Activated T-helper 1 cell treated with Interleukin-2 at 50 U/mL for 16 hours (primary cell): ENCODE data around the gene GDF15.
"Not testable (repeated sequence)": the region's sequence is repeated elsewhere in the genome, so short reads cannot be mapped to it uniquely, and the experiment has no call there.

Experiments
- DNase-seq: peaks from one replicate; pipeline ENCODE4 v3.0.0-alpha.2; 2020; ENCODE audit warnings: low read depth

GDF15 gene, protein sequence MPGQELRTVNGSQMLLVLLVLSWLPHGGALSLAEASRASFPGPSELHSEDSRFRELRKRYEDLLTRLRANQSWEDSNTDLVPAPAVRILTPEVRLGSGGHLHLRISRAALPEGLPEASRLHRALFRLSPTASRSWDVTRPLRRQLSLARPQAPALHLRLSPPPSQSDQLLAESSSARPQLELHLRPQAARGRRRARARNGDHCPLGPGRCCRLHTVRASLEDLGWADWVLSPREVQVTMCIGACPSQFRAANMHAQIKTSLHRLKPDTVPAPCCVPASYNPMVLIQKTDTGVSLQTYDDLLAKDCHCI

DNA sequence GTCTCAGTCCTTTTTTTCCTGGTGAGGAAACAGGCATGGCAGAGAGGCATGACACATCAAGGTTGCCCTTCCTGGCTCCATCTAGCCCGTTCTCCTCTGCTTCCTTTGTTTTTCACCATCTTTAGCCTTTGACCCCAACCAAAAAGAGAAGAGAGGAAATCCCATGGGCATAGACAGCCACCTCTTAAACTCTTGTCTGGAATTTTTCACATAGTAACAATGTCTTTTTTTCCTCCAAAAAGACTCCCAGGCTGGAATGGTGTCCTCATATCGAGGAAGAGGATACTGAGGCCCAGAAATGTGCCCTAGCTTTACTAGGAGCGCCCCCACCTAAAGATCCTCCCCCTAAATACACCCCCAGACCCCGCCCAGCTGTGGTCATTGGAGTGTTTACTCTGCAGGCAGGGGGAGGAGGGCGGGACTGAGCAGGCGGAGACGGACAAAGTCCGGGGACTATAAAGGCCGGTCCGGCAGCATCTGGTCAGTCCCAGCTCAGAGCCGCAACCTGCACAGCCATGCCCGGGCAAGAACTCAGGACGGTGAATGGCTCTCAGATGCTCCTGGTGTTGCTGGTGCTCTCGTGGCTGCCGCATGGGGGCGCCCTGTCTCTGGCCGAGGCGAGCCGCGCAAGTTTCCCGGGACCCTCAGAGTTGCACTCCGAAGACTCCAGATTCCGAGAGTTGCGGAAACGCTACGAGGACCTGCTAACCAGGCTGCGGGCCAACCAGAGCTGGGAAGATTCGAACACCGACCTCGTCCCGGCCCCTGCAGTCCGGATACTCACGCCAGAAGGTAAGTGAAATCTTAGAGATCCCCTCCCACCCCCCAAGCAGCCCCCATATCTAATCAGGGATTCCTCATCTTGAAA lies at the start of gene GDF15:
Gene GDF15 (plus strand): TSS at position 484 of the 868 bp plus-strand sequence. CDS start 32 bp downstream, at position 516.
- no peak for DNase-seq

DNA sequence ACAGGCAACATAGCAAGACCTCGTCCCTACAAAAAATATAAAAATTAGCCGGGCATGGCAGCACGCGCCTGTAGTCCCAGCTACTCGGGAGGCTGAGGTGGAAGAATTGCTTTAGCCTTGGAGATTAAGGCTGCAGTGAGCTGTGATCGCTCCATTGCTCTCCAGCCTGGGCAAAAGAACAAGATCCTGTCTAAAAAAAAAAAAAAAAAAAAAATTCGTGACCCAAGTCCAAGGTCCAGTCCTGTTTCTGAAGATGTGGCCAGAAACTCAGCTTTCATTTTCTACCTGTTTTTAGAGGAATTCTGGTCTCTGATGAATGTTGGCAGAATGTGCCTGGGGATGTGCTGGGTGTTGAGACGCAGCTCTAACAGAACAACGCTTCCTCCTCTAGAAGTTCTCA lies 47.4 kb upstream of the GDF15 start:
- DNase-seq = no peak

DNA sequence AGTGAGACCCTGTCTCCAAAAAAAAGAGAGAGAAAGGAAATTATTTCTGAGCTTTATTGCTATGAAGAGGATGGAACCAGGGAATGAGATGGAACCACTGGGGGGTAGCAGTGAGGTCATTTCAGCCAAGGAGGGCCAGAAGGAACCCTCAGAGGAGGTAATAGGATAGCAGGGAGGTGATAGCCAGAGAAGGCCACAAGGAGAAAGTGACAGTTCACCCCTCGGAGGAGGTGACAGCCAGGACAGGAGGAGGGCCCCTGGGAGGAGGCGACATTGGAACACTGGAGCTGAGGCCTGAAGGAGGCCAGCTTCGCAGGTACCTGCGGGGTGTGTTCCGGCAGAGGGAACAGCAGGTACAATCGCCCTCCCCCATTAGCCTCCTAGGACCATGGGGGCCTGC lies 46.2 kb upstream of the GDF15 start:
- DNase-seq = no peak

DNA sequence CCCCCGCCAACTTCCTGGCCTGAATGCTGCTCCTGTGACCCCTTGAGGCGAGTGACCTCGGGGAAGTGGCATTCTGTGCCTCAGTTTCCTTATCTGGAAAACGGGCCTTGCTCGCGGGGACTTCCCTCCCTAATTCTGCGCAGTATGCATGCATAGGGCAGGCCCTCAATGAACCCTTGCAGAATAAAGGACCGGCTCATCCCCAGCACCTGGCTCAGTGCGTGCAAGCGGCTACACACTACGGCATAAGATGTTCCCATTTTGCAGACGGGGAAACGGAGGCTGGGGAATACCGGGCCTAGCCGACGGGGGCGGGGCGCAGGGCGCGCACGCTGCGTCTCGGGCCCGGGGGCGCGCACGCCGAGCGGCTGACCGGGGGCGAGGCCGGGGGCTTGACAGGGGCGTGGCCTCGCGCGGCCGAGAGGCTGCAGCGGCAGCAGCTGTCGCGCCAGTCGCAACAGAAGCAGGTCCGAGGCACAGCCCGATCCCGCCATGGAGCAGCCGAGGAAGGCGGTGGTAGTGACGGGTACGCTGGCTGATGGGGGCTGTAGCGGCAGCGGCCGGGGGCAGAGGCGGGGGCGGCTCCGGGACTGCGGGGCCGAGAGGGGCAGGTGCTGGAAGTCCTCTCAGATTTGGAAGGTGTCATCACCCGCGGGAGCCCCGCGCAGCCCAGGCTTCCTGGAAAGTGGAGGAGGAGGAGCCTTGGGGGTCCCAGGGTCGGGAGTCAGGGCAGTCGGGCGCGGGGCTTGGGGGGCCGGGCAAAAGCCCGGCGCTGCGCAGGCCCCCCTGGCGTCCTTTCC lies 45.6 kb upstream of the GDF15 start, which contains the start of gene PGPEP1:
Gene PGPEP1 (plus strand): TSS at position 409 of the 800 bp plus-strand sequence. CDS start 84 bp downstream, at position 493.
- DNase-seq = peak; percentile 59

DNA sequence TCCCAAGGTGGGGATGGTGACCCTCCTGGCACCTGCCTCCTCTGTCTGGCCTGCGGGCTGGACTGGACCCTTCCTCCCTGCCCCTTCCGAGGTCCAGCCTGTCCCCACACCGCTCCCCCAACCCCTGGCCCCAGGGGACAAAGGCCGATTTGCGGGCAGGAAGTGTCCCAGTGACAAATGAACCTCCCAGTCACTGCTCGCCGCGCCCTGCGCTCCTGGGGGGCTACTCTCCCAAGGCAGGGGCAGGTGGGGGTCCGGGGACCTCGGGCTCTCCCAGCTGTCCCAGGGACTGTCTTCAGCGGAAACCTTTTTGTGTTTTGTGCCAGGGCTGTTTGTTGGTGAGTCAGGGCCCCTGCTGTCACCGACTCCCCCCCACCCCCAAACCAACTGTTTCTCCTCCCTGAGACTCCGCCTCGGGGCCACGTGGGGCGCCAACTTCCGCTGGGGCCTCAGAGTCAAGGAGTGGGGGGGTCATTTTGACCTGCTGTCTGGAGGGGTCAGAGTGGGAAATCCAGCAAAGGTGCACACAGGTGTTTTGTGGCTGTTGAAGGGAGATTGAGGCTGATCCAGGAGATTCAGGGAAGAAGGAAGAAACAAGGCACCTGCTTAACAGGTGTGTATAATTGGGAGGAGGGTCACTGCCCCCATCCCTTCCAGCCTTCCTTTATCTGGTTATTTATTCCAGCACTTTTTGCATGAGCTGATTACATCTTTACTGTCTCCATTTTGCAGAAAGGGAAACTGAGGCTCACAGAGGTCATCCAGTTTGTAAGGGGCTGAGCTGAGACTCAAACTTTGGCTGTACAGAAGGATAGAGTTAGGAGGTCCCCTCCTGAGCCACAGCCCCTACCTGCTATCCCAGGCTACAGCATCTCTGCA lies 44.7 kb upstream of the GDF15 start:
- peak; percentile 54 for DNase-seq

DNA sequence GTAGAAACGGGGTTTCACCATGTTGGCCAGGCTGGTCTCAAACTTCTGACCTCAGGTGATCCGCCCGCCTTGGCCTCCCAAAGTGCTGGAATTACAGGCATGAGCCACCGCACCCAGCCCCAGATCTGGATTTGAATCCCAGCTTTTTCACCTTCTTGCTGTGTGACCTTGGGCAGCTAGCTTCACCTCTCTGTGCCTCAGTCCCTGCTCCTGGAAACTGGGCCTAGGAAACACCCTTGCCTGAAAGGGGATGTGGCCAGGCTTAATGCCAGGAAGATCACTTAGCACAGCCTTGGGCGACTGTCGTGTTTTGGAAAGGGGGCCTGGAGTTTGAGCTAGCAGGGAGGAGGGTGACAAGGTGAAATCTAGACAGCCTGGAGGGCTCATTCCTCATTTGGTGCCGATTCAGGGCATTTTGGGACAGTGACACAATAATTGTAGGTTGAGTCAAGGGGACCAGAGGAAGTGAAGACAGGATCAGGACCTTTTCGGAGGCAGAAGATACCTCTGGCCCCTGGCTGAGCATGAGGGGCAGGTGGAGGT lies 43.8 kb upstream of the GDF15 start:
- no peak for DNase-seq

DNA sequence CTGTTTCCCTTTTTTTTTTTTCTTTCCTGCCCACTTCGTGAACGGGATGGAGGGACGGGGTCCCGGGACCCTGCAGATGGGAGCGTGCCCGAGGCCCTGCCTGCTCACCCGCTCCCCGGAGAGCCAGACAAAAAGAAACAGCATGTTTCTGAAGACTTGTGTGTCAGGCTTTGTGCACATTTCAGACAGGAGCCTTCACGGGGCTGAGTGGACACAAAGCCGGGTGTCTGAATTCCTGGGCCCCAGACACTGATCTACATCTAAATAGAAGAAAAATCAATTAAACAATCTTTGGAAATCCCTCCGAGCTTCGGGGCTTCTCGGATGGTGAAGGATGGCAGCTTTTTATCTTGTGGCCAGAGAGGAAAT lies 41.4 kb upstream of the GDF15 start:
- DNase-seq = no peak

DNA sequence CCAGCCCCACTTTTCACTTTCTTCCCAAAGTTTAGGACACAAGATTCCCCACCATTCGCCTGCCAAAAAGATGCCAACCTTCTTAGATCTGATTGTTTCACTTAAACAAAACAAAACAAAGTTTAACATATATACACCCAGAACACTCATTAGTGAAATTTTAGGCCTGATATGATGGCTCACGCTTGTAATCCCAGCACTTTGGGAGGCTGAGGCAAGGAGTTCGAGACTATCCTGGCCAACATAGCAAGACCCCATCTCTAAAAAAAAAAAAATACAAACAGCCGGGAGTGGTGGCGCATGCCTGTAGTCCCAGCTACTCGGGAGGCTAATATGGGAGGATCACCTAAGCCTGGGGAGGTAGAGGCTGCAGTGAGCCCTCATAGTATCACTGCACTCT lies 40.7 kb upstream of the GDF15 start:
- no peak for DNase-seq

DNA sequence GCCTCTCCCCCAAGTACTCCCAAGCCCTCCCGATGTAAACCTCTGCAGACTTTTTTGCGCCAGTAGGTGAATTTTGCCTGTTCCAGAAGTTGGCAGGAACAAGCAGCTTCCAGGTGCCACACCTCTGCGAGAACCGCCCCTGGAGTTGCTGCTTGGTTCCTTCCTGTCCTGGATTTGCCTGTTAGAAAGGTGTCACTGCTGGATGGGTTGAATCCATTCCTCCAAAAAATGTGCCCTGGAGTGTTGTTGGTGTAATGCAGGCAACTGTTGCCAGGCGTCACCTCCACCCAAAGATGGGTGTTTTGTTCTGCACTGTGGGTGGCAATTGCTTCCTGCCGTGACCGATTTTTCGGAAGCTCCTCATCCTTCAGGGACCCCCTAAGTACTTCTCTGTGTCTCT lies 39.9 kb upstream of the GDF15 start:
- no peak for DNase-seq

DNA sequence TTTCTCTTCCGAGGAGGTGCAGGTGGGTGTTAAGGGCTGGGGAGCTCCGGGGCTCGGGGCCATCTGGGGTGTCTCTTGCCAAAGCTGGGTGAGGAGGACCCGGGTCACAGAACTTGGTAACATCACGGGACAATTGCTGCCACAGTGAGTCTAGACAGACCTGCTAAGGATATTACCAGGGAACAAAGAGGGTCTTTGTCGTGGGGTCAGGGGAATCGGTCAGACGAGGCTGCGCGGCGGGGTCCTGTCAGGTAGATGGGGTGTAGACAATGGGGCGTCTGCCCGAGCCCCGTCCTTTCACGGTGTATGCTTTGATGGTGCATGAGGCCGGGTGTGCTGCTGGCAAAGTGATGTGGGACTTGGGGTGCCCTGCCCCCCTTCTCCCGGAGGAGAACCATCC lies 37.8 kb upstream of the GDF15 start:
- DNase-seq = no peak

DNA sequence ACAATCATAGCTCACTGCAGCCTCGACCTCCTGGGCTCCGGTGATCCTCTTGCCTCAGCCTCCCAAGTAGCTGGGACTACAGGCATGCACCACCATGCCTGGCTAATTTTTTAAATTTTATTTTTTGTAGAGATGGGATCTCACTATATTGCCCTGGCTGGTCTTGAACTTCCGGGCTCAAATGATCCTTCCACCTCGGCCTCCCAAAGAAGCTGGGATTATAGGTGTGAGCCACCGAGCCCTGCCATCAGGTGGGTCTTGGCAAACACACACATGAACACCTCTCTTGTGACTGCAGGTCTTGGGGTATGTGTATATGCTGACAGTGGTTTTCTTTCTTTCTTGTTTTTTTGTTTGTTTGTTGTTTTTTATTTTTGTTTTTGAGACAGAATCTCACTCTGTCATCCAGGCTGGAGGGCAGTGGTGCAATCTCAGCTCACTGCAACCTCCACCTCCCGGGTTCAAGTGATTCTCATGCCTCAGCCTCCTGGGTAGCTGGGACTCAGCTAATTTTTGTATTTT lies 37.1 kb upstream of the GDF15 start:
- DNase-seq = not testable (repeated sequence)

DNA sequence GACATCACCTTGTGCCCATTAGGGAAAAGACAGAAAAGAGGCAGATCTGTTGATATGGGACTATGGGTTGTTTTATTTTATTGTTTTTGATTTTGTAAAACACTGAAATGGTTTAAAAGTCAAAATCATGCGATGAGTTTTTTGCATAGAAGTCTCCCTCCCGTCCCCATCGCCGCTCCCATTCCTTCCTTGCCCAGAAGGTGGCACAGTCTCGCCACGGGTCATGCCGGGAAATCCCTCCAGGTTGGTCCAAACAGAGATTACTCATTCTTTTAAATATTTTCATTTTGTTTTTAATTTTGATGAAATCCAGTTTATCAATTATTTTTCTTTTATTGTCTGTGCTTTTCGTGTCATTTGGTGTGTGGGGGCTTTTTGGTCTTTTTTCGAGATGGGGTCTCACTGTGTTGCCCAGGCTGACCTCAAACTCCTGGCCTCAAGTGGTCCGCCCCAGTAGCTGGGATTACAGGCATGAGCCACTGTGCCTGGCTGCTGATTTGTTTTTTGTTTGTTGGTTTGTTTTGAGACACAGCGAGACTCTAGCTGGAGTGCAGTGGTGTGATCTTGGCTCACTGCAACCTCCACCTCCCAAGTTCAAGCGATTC lies 36.3 kb upstream of the GDF15 start:
- DNase-seq = no peak

DNA sequence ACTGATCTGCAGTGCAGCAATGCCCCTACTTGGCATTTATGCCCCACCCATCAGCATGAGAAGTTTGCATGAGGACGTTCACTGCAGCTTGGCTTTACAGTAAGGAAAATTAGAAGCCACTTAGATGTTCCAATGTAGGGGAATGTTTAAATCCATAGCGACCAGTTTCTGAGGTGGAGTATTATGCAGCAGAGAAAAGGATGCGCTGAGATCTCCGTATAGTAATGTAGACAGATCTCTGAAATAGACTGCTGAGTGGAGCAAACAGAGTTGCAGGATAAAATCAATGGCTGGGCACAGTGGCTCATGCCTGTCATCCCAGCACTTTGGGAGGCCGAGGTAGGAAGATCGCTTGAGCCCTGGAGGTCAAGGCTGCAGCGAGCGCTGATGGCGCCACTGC lies 35.5 kb upstream of the GDF15 start:
- DNase-seq = no peak

DNA sequence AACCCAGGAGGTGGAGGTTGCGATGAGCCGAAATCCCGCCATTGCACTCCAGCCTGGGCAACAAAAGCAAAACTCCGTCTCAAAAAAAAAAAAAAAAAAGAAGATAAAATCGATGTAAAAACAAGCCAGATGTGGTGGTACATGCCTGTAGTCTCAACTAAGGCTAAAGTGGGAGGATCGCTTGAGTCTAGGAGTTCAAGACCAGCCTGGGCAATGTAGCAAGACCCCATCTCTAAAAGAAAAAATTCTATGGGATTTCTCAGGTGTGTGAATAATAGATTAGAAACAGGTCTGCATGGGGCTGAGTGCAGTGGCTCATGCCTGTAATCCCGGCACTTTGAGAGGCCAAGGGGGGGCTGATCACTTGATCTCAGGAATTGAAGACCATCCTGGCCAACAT lies 34.4 kb upstream of the GDF15 start:
- no peak for DNase-seq

DNA sequence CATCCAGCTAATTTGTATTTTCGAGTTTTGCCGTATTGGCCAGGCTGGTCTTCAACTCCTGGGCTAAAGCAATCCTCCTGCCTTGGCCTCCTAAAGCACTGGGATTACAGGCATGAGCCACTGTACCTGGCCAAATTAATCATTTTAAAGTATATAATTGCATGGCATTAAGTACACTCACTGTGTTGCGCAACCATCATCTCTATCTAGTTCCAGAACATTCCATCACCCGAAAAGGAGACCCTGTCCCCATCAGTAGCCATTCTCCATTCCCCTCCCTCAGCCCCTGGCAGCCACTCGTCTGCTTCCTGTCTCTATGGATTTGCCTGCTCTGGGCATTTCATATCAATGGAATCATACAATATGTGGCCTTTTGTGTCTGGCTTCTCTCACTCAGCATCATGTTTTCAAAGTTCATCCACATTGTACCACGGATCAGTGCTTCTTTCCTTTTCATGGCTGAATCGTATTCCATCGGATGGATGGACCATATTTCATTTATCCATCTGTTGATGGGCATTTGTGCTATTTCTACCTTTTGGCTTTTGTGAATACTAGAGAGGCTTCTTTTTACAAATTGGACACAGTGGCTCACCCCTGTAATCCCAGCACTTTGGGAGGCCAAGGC lies 32.5 kb upstream of the GDF15 start:
- no peak for DNase-seq

DNA sequence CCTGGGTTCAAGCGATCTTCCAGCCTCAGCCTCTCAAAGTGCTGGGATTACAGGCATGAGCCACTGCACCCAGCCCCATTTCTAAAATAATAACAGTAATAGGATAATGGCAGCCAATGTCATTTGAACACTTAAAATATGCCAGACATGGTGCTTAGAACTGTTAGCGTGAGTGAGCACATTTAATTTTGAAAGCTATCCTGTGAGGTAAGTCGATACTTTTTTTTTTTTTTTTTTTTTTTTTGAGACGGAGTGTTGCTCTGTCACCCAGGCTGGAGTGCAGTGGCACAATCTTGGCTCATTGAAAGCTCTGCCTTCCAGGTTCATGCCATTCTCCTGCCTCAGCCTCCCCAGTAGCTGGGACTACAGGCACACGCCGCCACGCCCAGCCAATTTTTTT lies 31.2 kb upstream of the GDF15 start:
- not testable (repeated sequence) for DNase-seq

DNA sequence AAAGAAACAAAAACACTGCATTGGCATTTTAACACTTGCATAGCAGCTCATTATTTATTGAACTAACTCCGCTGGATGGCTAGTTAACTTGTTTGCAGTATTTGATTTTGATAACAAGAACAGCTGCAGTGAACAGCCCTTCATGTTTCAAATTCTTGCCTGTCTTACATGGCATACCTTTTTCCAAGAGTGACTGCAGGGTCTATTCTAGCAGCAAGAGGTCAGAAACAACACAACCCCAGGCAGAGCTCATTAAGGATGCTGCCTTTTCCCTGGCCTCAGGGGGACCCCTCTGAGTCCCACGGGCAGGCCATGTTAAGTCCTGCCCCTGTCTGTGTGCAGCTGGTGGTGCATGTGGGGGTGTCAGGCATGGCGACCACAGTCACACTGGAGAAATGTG lies 28.9 kb upstream of the GDF15 start:
- no peak for DNase-seq

DNA sequence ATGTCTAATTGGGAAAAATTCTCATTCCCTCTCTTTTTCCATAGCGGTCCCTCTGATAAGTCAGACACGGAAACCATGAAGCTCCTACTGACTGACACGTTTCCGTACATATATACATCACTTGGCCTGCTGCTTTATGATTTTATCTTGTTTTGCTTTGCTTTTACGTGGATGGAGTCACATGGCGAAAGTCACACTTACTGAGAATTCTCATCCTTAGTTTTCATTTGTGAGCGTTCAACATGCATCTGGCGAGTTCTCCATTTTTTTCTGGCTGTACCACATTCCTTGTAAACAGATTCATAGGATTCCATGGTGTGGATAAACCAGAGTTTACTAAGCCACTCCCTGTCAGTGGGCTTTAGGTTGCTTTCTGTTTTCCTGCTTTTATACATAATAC lies 24.3 kb upstream of the GDF15 start:
- DNase-seq = no peak

DNA sequence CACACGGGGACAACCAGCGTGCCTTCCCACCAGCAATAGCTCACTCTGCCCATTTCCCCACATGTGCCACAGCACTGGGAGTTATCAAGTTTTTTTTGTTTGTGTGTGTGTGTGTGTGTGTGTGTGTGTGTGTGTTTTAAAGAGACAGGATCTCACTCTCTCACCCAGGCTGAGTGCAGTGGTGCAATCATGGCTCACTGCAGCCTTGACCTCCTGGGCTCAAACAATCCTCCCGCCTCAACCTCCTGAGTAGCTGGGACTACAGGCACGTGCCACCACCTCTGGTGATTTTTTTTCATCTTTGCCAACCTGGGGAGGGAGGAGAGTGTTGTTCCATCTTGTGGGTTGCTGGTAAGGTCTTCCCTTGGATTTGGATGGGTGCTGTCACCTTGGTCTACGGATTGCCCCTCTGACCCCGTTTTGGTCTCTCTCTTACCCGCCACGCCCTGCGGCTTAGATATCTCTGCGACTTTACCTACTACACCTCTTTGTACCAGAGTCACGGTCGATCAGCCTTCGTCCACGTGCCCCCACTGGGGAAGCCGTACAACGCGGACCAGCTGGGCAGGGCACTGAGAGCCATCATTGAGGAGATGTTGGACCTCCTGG lies 22.9 kb upstream of the GDF15 start:
- DNase-seq = no peak

DNA sequence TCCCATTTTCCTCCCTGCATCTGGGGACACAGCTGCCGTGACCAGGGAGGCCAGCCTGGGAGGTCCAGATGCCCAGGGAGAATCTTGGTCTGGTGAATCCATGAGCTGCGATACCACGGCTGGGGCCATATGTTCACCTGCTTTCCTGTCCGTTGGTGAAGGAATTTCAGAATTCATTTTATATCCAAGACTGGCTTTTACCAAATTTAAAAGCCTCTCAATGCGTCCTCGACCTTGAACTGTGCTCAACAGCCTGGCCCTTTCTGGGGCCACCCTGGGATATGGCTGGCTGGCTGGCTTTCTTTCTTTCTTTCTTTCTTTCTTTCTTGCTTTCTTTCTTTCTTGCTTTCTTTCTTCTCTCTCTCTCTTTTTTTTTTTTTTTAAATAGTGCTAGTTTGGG lies 22.2 kb upstream of the GDF15 start:
- no peak for DNase-seq
